ENCODE results near the gene MYOF. TPM values are rescaled to one million over a fixed set of nuclear protein-coding genes. Genes with fewer than 3 reads are reported as not detected.

The MYOF gene
- total RNA-seq, 6 experiments from 2014 or later, result 401 to 553 (median 530) TPM

GRCh38 chr10:93436591-93437085 lies 45.5 kb downstream of the MYOF start:
- DNase-seq, result peak; percentile 98
- peaks cover 53% of the 10 kb centered on the region for H3K36me3 Mint-ChIP-seq (ENCODE audit: low read depth)
- peak overlapping the region; percentile 77 for H3K4me3 Mint-ChIP-seq
- H3K9me3 Mint-ChIP-seq, result no peaks in the 10 kb centered on the region; the same call in 1 of the 2 replicates
- H3K27me3 Mint-ChIP-seq (ENCODE audit: insufficient read depth), result peaks cover 8% of the 10 kb centered on the region
- no peak for TF ChIP-seq CTCF (IDR thresholded peaks at IDR 0.05)
- H3K27ac Mint-ChIP-seq, result peak overlapping the region; percentile 97
- H3K4me1 Mint-ChIP-seq (ENCODE audit: low read depth), result peaks cover 98% of the 10 kb centered on the region

GRCh38 chr10:93435621-93436397 lies 46.3 kb downstream of the MYOF start:
- Mint-ChIP-seq H3K4me3 (peak overlapping the region; percentile 77), H3K27ac (peak overlapping the region; percentile 97), H3K9me3 (no peaks in the 10 kb centered on the region; the same call in 1 of the 2 replicates), H3K36me3 (ENCODE audit: low read depth) (peaks cover 59% of the 10 kb centered on the region), H3K27me3 (ENCODE audit: insufficient read depth) (peaks cover 9% of the 10 kb centered on the region), H3K4me1 (ENCODE audit: low read depth) (peaks cover 96% of the 10 kb centered on the region)
- DNase-seq, result no peak
- no peak for TF ChIP-seq CTCF (IDR thresholded peaks at IDR 0.05)

- H3K27me3 Mint-ChIP-seq (ENCODE audit: insufficient read depth), result peaks cover 10% of the 10 kb centered on the region
- peaks cover 88% of the 10 kb centered on the region for H3K4me1 Mint-ChIP-seq (ENCODE audit: low read depth)
- H3K9me3 Mint-ChIP-seq, result no peaks in the 10 kb centered on the region; the same call in 1 of the 2 replicates
- peak overlapping the region; percentile 97 for H3K27ac Mint-ChIP-seq
- DNase-seq, result no peak
- peak overlapping the region; percentile 77 for H3K4me3 Mint-ChIP-seq
- H3K36me3 Mint-ChIP-seq (ENCODE audit: low read depth), result peaks cover 60% of the 10 kb centered on the region
- no peak for TF ChIP-seq CTCF (IDR thresholded peaks at IDR 0.05)
Observed at GRCh38 chr10:93434991-93435491, 47.1 kb downstream of the MYOF start.

- Mint-ChIP-seq H3K36me3 (ENCODE audit: low read depth) (peaks cover 53% of the 10 kb centered on the region), H3K27me3 (ENCODE audit: insufficient read depth) (peaks cover 10% of the 10 kb centered on the region), H3K27ac (peak overlapping the region; percentile 75), H3K4me3 (peak overlapping the region; percentile 44; the same call in 1 of the 2 replicates), H3K4me1 (ENCODE audit: low read depth) (peaks cover 79% of the 10 kb centered on the region), H3K9me3 (no peaks in the 10 kb centered on the region)
- no peak for TF ChIP-seq CTCF (IDR thresholded peaks at IDR 0.05)
- no peak for DNase-seq
Observed at GRCh38 chr10:93431361-93431760, 50.8 kb downstream of the MYOF start.

- peaks cover 10% of the 10 kb centered on the region for H3K27me3 Mint-ChIP-seq (ENCODE audit: insufficient read depth)
- H3K4me1 Mint-ChIP-seq (ENCODE audit: low read depth), result peaks cover 55% of the 10 kb centered on the region
- H3K27ac Mint-ChIP-seq, result peak overlapping the region; percentile 67
- H3K9me3 Mint-ChIP-seq, result no peaks in the 10 kb centered on the region
- DNase-seq, result no peak
- H3K4me3 Mint-ChIP-seq, result no peak overlapping the region
- TF ChIP-seq CTCF (IDR thresholded peaks at IDR 0.05), result no peak
- peaks cover 45% of the 10 kb centered on the region for H3K36me3 Mint-ChIP-seq (ENCODE audit: low read depth)
Observed at GRCh38 chr10:93425861-93426260, 56.3 kb downstream of the MYOF start.

Data from HFFc6 (cell line).